Measurements from ENCODE around the gene MBNL2. TPM values are rescaled to one million over a fixed set of nuclear protein-coding genes. Genes with fewer than 3 reads are reported as not detected.

MBNL2 gene
- total and polyA plus RNA-seq, 7 donors, result 11.8 to 110 (median 84.7) TPM

DNA sequence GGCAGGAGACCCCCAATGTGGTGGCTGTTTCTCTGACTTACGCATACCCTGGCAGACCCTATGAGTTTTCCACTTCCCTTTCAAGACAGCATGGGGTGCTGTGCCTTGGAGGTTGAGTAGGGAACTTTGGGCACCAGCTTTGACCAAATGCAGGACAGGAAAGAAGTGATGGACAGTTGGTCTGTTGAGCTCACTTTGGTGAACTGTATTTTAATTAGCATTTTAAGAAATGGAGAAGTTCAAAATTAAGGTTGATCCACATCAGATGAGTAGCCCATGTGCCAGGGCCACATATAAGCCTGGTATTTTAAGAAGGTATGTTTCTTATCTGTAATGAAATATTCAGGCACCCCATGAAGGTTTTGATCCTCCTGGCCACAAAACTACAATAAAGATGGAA lies 165.8 kb downstream of the MBNL2 start:
- intact Hi-C loops (cut with DNase I), result no loop called here

DNA sequence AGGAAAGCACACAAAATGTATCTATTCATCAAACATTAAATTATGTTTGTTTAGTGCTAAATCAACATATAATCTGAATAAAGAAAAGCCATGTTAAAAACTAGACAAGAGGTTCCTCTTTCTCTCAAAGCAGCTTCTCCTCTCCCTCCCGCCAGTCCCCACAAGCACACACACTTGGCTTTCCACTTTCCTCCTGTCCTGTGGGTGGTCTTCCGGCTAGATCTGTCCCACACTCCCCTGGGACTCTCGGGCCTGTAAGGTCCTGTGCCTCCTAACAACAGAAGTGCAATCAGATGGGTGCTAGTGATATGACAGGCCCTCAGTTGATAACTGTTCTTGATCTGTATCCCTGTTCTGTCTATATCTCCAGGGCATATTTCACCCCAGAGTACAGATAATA lies 166.2 kb downstream of the MBNL2 start:
- Histone ChIP-seq H3K4me1 (peaks cover 0 to 49% (median 23%) of the 10 kb centered on the region in 4 donors), H3K27me3 (no peaks in the 10 kb centered on the region), H3K4me3 (no peak overlapping the region), H3K36me3 (peaks cover 0 to 40% (median 0%) of the 10 kb centered on the region in 4 donors), H3K9me3 (no peaks in the 10 kb centered on the region), H3K27ac (peak overlapping the region in 2 of 4 donors; percentile 28 to 38)
- 59 to 83% methylated on average over 3 of the region's 3 CpGs for WGBS, 2 donors
- DNase-seq, result no peak
- TF ChIP-seq POLR2AphosphoS5 (IDR thresholded peaks at IDR 0.05), result no peak
- TF ChIP-seq, protein P1, sequence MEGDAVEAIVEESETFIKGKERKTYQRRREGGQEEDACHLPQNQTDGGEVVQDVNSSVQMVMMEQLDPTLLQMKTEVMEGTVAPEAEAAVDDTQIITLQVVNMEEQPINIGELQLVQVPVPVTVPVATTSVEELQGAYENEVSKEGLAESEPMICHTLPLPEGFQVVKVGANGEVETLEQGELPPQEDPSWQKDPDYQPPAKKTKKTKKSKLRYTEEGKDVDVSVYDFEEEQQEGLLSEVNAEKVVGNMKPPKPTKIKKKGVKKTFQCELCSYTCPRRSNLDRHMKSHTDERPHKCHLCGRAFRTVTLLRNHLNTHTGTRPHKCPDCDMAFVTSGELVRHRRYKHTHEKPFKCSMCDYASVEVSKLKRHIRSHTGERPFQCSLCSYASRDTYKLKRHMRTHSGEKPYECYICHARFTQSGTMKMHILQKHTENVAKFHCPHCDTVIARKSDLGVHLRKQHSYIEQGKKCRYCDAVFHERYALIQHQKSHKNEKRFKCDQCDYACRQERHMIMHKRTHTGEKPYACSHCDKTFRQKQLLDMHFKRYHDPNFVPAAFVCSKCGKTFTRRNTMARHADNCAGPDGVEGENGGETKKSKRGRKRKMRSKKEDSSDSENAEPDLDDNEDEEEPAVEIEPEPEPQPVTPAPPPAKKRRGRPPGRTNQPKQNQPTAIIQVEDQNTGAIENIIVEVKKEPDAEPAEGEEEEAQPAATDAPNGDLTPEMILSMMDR (IDR thresholded peaks at IDR 0.05), result no peak
- TF ChIP-seq EP300 (IDR thresholded peaks at IDR 0.05), result no peak
- TF ChIP-seq POLR2A (IDR thresholded peaks at IDR 0.05), result no peak
- intact Hi-C loops (cut with DNase I), result no loop called here

More for the DNA sequence above, 165.8 kb downstream of the MBNL2 start:
- 91 to 95% methylated on average over 1 of the region's 1 CpG for WGBS, 2 donors
- H3K4me1 ChIP-seq, result peaks cover 0 to 50% (median 23%) of the 10 kb centered on the region in 4 donors
- H3K36me3 ChIP-seq, result peaks cover 0 to 40% (median 0%) of the 10 kb centered on the region in 4 donors
- H3K27ac ChIP-seq, result peak overlapping the region in 2 of 4 donors; percentile 28 to 38
- TF ChIP-seq, protein P1 (IDR thresholded peaks at IDR 0.05), result no peak
- TF ChIP-seq EP300 (IDR thresholded peaks at IDR 0.05) (no peak), POLR2AphosphoS5 (IDR thresholded peaks at IDR 0.05) (no peak)
- no peak for DNase-seq
- H3K4me3 ChIP-seq, result no peak overlapping the region
- H3K9me3 ChIP-seq, result no peaks in the 10 kb centered on the region
- no peaks in the 10 kb centered on the region for H3K27me3 ChIP-seq

DNA sequence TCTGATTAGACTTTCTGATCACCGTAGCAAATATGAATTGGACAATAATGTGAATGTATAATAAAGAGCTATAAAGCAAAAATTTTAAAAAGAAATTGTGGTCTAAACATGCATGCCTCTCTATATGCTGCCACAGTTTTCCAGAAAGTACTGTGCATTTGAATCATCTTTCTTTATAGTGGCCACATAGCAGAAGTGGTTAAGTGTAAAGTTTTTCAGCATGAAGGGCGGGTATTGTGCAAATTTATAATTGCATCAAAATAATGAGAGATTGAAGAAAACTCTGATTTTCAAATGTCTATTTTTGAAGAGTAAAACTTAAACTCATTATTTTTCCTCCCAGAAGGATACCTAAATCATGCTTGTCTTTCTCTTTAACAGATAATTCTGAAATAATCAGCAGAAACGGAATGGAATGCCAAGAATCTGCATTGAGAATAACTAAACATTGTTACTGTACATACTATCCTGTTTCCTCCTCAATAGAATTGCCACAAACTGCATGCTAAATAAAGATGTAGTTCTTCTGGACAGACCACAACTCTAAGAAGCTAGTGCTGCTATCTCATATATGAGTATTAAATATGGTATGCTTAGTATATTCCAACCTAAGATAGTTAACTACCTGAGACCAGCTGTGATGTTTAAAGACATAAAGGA lies 168.9 kb downstream of the MBNL2 start:
- TF ChIP-seq EP300 (IDR thresholded peaks at IDR 0.05), result no peak
- TF ChIP-seq, protein P1 (IDR thresholded peaks at IDR 0.05), result no peak
- TF ChIP-seq POLR2A (IDR thresholded peaks at IDR 0.05), result no peak
- no peak for TF ChIP-seq POLR2AphosphoS5 (IDR thresholded peaks at IDR 0.05)
- WGBS, 2 donors, result 85 to 87% methylated on average over 3 of the region's 3 CpGs
- Histone ChIP-seq H3K4me3 (no peak overlapping the region), H3K9me3 (no peaks in the 10 kb centered on the region), H3K27ac (no peak overlapping the region), H3K36me3 (peaks cover 0 to 30% (median 0%) of the 10 kb centered on the region in 4 donors), H3K27me3 (no peaks in the 10 kb centered on the region), H3K4me1 (peaks cover 0 to 30% (median 9%) of the 10 kb centered on the region in 4 donors)
- DNase-seq, result no peak
- intact Hi-C loops (cut with DNase I), result no loop called here

DNA sequence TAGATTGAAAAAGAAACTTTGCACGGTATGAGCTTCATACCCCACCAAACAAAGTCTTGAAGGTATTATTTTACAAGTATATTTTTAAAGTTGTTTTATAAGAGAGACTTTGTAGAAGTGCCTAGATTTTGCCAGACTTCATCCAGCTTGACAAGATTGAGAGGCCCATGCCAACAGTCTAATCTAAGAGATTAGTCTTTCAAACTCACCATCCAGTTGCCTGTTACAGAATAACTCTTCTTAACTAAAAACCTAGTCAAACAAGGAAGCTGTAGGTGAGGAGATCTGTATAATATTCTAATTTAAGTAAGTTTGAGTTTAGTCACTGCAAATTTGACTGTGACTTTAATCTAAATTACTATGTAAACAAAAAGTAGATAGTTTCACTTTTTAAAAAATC lies 169.9 kb downstream of the MBNL2 start:
- no peaks in the 10 kb centered on the region for H3K9me3 ChIP-seq
- peaks cover 0 to 30% (median 12%) of the 10 kb centered on the region in 4 donors for H3K4me1 ChIP-seq
- no peak for TF ChIP-seq EP300 (IDR thresholded peaks at IDR 0.05)
- 92% methylated on average over 1 of the region's 1 CpG for WGBS, 2 donors
- H3K36me3 ChIP-seq, result peaks cover 0 to 30% (median 0%) of the 10 kb centered on the region in 4 donors
- no peak overlapping the region for H3K4me3 ChIP-seq
- DNase-seq, result no peak
- no peaks in the 10 kb centered on the region for H3K27me3 ChIP-seq
- intact Hi-C loops (cut with DNase I), result no loop called here
- no peak overlapping the region for H3K27ac ChIP-seq

DNA sequence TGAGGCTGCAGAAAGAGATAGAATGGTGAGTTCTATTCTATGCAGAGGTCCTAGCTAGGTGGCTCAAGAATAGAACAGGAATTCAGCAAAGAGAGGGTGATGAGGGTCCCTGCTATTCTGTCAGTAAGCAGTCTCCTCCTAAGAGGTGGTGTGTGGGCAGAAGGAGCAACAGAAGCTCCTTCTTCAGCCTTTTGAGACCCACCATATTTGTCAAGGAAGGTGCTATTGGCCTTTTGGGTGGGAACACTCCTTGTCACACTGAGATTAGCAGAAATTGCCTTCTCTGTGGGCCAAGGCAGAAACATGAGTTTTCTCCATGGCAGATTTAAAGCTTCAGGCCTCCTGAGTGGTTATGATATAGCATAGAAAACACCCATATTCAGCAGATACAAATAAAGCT lies 172.4 kb downstream of the MBNL2 start:
- intact Hi-C loops (cut with DNase I), result no loop called here
- TF ChIP-seq POLR2A (IDR thresholded peaks at IDR 0.05) (no peak), EP300 (IDR thresholded peaks at IDR 0.05) (no peak), POLR2AphosphoS5 (IDR thresholded peaks at IDR 0.05) (peak in 1 of 4 donors; percentile 16)
- TF ChIP-seq, protein P1 (IDR thresholded peaks at IDR 0.05), result no peak
- DNase-seq, result no peak

More for the DNA sequence above, 172.4 kb downstream of the MBNL2 start:
- peaks cover 0 to 24% (median 0%) of the 10 kb centered on the region in 4 donors for H3K36me3 ChIP-seq
- no peak overlapping the region for H3K27ac ChIP-seq
- H3K4me3 ChIP-seq, result no peak overlapping the region
- H3K27me3 ChIP-seq, result no peaks in the 10 kb centered on the region
- H3K4me1 ChIP-seq, result peaks cover 0 to 18% (median 7%) of the 10 kb centered on the region in 4 donors
- no peaks in the 10 kb centered on the region for H3K9me3 ChIP-seq
